ENCODE measurements around the gene DDX6.
A peak's percentile ranks its signal among the peaks of the same experiment; 100 is the strongest.

Gene DDX6

GRCh38 chr11:118778898-118779297, 12.1 kb downstream of the DDX6 start:
- Histone ChIP-seq H3F3A (ENCODE audit: control insufficient read depth, insufficient read depth) (peaks cover 7% of the 10 kb centered on the region; the same call in 1 of the 2 replicates), H3K9me2 (replicated peaks; ENCODE audit: control insufficient read depth, low read length) (no peaks in the 10 kb centered on the region), H3K4me1 (ENCODE audit: control insufficient read depth, low read length) (peaks cover 18% of the 10 kb centered on the region), H3K79me2 (ENCODE audit: control insufficient read depth, low read length) (peaks cover 100% of the 10 kb centered on the region), H3K4me2 (ENCODE audit: low read length) (no peak overlapping the region), H3K4me3 (ENCODE audit: low read length) (no peak overlapping the region), H3K36me3 (ENCODE audit: control insufficient read depth, low read length) (peaks cover 95% of the 10 kb centered on the region), H3K27me3 (ENCODE audit: control insufficient read depth, low read length) (no peaks in the 10 kb centered on the region), H3K27ac (ENCODE audit: low read depth, low read length) (no peak overlapping the region), H3K9me3 (ENCODE audit: control insufficient read depth, insufficient read depth, low read length) (no peaks in the 10 kb centered on the region), H4K20me1 (ENCODE audit: control insufficient read depth, insufficient read depth, low read depth, low read length) (peaks cover 6% of the 10 kb centered on the region)
- no peak for TF ChIP-seq EZH2phosphoT487 (IDR thresholded peaks at IDR 0.05; ENCODE audit: borderline replicate concordance, low read length)
- no peak for TF ChIP-seq CTCF (IDR thresholded peaks at IDR 0.05; ENCODE audit: low read depth, low read length, poor library complexity, severe bottlenecking)

- peaks cover 14% of the 10 kb centered on the region for H3F3A ChIP-seq (ENCODE audit: control insufficient read depth, insufficient read depth)
- peaks cover 100% of the 10 kb centered on the region for H3K79me2 ChIP-seq (ENCODE audit: control insufficient read depth, low read length)
- H3K27me3 ChIP-seq (ENCODE audit: control insufficient read depth, low read length), result no peaks in the 10 kb centered on the region
- no peaks in the 10 kb centered on the region for H3K9me2 ChIP-seq (replicated peaks; ENCODE audit: control insufficient read depth, low read length)
- no peak for TF ChIP-seq EZH2phosphoT487 (IDR thresholded peaks at IDR 0.05; ENCODE audit: borderline replicate concordance, low read length)
- no peak for TF ChIP-seq CTCF (IDR thresholded peaks at IDR 0.05; ENCODE audit: low read depth, low read length, poor library complexity, severe bottlenecking)
- peaks cover 95% of the 10 kb centered on the region for H3K36me3 ChIP-seq (ENCODE audit: control insufficient read depth, low read length)
- H3K27ac ChIP-seq (ENCODE audit: low read depth, low read length), result no peak overlapping the region
- H3K9me3 ChIP-seq (ENCODE audit: control insufficient read depth, insufficient read depth, low read length), result no peaks in the 10 kb centered on the region
- no peak overlapping the region for H3K4me3 ChIP-seq (ENCODE audit: low read length)
- H3K4me2 ChIP-seq (ENCODE audit: low read length), result peak overlapping the region; percentile 24; the same call in 1 of the 2 replicates
- H3K4me1 ChIP-seq (ENCODE audit: control insufficient read depth, low read length), result peaks cover 48% of the 10 kb centered on the region
- peaks cover 29% of the 10 kb centered on the region for H4K20me1 ChIP-seq (ENCODE audit: control insufficient read depth, insufficient read depth, low read depth, low read length)
Observed at GRCh38 chr11:118774032-118774431, 16.9 kb downstream of the DDX6 start.

- TF ChIP-seq CTCF (IDR thresholded peaks at IDR 0.05; ENCODE audit: low read depth, low read length, poor library complexity, severe bottlenecking) (no peak), EZH2phosphoT487 (IDR thresholded peaks at IDR 0.05; ENCODE audit: borderline replicate concordance, low read length) (no peak)
- Histone ChIP-seq H3K27ac (ENCODE audit: low read depth, low read length) (0 out of 2 replicates have a peak overlapping the region, but pooled peaks have one; percentile 14), H3F3A (ENCODE audit: control insufficient read depth, insufficient read depth) (peaks cover 8% of the 10 kb centered on the region), H3K79me2 (ENCODE audit: control insufficient read depth, low read length) (peaks cover 100% of the 10 kb centered on the region), H4K20me1 (ENCODE audit: control insufficient read depth, insufficient read depth, low read depth, low read length) (peaks cover 26% of the 10 kb centered on the region), H3K9me2 (replicated peaks; ENCODE audit: control insufficient read depth, low read length) (no peaks in the 10 kb centered on the region), H3K4me1 (ENCODE audit: control insufficient read depth, low read length) (peaks cover 45% of the 10 kb centered on the region), H3K9me3 (ENCODE audit: control insufficient read depth, insufficient read depth, low read length) (no peaks in the 10 kb centered on the region), H3K36me3 (ENCODE audit: control insufficient read depth, low read length) (peaks cover 95% of the 10 kb centered on the region), H3K4me3 (ENCODE audit: low read length) (no peak overlapping the region), H3K27me3 (ENCODE audit: control insufficient read depth, low read length) (no peaks in the 10 kb centered on the region), H3K4me2 (ENCODE audit: low read length) (peak overlapping the region; percentile 29)
Observed at GRCh38 chr11:118771547-118772288, 19.2 kb downstream of the DDX6 start.
